HG02970 (cell line): ENCODE measurements around the gene IRF8.
A peak's percentile ranks its signal among the peaks of the same experiment; 100 is the strongest.
"Not testable (repeated sequence)": the region's sequence is repeated elsewhere in the genome, so short reads cannot be mapped to it uniquely, and the experiment has no call there.

Experiments
- ATAC-seq: cut with Tn5 transposase; IDR thresholded peaks from one replicate; pipeline ENCODE4 v1.9.1; 2021; ENCODE audit warnings: mild to moderate bottlenecking, moderate library complexity, moderate number of reproducible peaks; ENCODE audit not compliant: unreplicated experiment, low FRiP score

IRF8 gene

DNA sequence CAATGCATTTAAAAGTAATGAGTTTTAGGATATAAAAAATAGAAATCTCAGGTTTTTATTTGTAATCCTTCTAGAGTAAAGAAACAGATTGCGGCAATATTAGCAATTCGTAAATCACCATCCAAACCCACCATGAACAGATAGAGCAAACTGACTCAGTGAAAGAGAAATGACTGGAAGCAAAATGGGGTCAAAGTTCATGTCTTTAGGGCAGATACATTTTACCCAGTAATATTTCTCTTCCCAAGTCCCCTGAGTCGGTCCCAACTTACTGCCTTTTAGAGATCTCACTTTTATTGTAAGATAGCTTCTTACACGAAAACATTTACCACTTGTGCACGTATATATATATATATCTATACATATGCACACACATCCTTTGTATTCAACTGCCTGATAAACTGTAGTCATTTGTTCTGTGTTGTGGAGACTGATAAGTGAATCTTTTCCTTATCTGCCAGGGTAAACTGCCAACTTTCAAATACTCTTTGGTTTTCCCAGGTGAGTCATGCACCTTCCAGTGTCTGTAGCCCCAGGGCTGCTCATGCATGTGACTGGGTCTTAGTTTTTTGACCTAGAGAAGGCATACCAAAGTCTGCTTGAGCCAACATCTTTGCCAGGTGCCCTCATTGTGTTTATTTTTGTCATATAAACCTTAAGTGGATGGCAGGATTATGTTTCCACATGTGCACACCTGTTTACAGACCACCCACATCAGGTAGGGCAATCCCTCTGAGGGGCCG lies 7.8 kb upstream of the IRF8 start:
- no peak for ATAC-seq

DNA sequence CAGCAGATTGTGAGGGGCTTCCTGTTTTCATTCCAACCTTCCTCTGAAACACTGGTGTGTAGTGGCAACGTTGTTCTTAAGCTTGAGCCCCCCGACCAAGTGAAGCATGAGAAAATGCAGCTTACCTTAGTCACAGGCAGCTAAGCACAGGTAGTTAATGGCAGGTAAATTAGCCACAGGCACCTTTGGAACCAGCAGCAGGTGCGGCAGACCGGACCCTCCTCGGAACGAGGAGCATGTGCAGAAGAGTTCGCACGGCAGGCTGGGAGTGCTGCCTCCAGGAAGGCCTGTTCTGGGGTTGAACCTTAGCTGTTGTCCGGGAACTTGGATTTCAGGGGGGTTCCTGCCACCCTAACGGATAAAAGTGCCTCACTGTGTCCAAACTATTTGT lies 7.2 kb upstream of the IRF8 start:
- ATAC-seq = no peak

DNA sequence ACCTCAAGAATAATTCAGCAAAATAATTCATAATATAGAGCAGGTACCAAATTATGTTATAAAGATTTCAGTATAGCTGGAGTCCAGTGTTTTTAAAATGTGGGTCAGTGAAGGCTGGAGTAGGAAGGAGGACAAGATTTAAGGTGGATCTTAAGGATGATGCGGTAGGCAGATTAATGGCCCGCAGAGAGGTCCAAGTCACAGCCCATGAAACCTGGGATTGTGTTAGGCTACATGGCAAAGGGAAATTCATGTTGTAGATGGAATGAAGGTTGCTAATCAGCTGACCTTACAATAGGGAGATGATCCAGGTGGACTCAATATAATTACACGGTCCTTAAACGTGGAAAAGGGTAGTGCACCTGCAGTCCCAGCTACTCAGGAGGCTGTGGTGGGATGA lies 6.2 kb upstream of the IRF8 start:
- ATAC-seq = no peak

DNA sequence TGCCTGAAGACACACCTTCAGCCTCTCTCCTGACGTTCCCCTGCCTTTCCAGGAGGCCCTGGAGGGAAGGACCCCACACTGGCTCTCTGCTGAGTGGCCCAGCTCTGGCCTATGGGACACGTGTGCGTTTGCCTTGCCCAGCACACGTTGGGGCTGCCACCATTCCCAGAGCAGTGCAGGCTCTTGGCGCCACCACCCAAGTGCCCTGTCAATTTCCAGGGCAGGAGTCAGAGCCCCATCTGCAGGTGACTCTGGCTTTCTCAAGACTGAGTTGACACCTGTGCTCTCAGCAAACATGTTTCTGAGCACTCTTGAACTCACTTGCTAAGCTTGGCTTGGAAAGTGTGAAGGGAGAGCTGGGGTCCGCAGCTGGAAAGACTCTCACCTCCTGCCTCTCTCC lies 4.7 kb upstream of the IRF8 start:
- no peak for ATAC-seq

DNA sequence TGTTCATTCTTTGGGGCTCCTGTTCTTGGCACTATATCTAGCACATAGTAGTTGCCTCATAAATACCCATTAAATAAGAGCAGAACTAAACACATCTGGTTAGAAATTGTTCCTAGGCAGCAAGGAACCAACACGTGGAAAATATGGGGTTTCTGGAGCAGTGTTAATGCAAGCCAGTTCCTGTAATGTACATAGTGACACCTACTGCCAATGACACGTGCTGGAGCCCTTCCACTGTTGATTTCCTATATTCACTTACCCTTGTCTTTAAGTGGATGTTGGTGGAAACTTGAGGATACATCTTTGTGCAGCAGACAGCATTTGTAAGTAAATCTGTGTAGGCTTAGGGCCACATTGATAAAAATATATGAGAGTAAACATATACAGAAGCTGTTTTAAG lies 1.6 kb upstream of the IRF8 start:
- no peak for ATAC-seq

DNA sequence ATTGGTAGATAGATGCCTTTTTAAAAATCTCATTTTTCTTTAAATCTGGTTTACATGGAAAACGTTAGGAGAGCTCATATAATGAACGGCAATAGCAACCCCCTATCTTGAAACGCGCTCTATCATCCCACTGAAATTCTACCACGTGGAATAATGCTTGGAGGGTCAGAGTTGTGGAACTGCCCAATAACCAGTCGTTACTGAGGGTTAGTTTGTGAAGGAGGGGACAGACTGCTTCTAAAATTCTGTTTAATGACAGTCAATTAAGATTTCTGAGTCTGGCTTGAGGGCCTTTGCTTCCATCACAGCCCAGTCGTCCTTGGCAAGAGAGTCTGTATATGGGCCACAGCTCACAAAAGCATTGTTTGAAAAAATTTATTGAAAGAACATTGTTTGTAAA lies 482 bp downstream of the IRF8 start:
- ATAC-seq = no peak

DNA sequence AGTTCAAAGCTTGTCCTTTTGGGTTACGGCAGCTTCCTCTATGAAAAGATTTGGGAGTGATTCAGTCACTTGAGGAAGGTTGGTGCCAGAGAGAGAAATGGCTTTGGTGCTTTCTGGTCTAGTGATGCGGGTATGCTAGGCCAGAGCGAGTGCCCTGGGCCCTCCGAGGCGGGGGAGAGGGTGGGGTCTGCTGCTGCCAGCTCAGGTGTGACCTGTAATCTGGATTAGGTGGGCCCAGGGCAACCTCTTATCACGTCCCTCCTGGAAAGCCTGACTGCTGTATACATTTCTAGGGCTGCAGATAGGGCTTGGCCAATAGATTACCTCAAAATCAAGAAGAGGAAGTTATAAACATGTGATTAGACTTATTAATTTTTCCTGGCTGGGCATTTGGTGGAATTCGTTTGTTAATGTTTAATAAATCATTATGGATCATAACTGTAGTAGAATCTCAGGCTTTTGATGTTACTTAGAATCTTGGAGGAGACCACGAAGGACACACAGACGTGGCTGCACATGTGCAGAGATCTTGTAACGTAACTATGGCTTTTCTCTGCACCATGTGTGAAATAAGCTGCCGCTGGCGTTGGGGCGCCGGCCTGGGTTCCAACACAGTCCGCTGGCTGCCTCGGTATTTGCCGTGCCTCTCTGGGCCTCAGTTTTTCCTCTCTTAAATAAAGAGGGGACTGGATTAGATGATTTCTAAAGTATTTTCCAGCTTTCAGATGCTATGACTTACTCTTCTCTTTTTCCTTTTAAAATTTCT lies 1.2 kb downstream of the IRF8 start:
- ATAC-seq = no peak

DNA sequence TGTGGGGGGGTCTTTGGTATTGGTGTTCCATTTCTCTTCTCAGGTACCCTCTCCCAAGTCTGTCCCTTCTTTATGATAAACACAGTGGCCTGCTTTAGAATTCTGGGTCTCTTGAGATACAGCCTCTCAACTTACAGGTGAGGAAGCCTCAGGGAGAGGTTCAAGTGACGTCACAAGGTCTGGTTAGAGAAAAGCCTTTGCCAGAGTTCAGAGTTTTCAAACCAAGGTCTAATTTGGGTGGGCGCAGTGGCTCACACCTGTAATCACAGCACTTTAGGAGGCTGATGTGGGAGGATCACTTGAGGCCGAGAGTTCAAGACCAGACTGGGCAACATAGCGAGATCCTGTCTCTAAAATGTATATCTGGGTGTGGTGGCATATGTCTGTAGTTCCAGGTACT lies 2.1 kb downstream of the IRF8 start:
- ATAC-seq = no peak

DNA sequence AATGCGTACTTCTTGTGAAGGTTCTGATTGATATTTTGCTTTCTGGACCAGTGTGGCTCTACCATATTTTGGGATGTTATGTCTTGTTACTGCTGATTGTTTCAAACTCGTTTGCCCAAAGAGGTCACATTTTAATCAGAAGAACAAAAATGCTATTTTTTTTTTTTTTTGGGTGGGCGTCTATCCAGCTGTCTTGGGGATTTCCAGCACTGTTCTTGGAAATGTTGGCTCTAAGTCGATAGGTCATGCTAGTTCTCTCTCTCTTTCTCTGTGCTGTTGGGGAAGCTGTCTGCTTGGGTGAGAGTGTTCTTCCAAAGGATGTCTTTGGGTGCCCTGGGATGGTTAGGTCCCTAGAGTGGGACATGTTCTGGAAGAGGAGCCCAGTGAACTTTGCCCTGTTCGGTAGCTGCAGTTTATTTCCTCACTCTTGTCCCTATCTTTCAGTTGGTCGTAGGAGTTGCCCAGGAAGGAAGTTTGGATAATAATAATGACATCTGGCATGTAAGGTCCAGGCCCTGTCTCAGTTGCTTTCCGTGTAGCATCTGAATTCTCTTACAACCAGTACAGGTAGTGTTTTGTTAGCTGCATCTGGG lies 2.9 kb downstream of the IRF8 start:
- ATAC-seq = no peak

DNA sequence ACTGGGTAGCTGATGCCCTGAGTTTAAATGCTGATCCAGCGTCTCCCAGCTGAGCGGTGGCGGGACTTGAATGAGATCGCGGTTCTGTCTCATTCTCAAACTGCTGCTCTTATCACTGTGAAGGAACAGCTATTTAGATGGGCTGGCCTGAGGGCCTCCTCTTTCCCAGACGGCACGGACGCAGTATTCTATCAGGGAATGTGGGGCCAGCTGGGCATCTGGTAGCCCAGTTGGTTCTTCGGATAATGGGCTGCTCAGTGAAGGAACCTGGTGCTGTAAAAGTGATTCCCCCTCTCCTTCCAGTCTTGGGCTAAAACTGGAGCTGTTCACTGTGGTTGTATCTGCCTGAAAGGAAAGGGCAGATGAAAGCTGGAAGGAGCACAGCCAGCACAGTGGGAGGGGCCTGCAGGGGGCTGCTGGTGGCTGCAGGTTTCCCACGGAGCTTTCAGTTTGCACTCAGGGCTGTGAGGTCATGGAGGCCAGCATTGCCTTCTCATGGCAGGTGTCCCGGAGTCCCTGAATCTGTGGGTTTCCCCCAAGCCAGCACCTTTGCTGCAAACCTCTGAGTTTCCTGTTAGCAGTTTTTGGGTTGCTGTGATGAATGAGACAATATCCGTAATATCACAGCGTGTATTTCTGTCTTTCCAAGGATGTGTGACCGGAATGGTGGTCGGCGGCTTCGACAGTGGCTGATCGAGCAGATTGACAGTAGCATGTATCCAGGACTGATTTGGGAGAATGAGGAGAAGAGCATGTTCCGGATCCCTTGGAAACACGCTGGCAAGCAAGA lies 3.6 kb downstream of the IRF8 start:
- ATAC-seq = peak; percentile 54

DNA sequence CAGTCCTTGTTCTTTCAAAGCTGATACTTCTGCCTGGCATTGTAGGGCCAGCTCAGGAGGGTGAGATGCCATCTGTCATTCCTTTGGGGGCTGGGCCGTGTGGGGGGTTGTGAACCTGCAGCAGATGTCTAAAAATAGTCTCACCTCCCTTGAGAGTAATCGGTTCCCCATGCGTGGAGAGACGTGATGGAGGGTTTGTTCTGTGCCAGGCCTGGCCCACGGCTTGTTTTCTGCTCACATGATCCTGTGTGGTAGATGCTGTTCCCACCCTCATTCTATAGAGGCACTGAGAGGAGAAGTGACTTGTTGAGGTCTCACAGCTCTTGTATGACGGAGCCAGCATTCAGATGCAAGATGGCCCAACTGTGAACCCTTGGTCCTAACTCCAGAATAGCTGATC lies 4.6 kb downstream of the IRF8 start:
- no peak for ATAC-seq

DNA sequence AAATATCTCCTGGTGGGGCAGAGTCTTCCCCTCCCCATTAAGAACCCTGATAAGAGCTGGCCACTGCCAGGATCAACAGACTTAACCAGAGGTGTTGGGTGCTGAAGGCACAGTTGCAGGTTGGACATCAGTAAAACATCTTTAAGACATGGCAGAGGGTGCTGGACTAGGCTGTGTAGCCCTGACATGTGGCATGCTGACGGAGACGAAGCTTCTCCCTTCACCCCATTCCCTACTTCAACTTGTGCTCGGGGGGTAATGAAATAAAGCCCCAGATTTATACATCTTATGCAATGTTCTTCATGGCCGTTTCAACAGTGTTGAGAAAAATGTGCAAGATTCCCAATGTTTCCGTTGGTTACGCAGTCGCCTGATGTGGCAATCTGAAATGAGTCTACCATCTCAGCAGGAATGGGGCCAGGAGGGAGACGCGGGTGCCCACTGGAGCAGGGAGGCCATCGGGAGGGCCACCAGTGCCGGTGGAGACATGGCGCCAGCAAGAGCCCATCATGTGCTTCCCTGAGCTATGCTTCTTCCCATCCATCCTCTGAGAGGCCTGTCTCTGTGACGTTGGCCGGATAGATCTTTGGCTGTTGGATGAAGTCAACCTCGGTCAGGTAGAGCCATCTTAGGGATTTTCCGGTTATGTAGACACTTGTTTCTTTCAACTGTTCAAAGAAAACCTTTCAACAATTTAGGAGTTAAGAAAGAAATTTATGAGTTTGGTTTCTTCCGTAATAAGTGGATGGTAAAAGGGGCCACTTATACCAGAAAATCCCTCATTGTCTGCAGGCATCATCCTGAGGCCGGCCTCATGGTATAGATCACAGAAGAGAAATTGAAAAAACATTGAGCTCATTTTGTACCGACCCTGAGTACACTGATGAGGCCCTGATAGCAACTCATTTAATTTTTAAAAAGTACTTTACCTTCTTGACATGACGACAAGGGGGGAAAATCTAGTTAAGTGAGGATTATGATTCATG lies 6.4 kb downstream of the IRF8 start:
- ATAC-seq = no peak

DNA sequence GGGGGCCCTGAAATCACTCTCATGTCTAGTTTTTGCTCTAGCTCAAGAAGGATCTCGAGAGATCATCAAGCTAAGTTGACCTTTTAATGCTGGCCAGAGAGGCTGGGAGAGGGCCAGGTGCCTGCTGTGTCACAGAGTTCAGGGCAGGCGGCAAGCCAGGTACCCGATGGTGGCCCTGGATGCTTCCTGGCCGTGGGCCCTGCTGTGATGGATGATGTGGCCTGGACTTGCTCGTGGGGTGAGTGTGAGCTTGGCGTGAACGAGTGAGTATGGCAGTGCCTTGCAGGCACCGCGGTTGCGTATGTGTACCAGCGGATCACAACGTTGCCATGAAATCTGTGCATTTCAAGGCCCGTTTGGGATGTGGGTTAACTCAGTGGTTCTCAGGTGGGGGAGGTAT lies 7.4 kb downstream of the IRF8 start:
- no peak for ATAC-seq

DNA sequence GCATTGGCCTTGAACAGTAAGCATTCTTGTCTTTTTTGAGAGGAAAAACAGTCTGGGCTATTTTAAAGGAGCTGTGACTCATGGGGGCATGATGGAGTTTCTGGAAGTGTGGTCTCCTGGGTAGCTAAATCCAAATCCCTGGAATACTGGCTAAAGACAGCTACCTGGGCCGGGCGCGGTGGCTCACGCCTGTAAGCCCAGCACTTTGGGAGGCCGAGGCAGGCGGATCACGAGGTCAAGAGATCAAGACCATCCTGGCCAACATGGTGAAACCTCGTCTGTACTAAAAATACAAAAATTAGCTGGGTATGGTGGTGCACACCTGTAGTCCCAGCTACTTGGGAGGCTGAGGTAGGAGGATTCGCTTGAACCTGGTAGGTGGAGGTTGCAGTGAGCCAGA lies 8.3 kb downstream of the IRF8 start:
- not testable (repeated sequence) for ATAC-seq

DNA sequence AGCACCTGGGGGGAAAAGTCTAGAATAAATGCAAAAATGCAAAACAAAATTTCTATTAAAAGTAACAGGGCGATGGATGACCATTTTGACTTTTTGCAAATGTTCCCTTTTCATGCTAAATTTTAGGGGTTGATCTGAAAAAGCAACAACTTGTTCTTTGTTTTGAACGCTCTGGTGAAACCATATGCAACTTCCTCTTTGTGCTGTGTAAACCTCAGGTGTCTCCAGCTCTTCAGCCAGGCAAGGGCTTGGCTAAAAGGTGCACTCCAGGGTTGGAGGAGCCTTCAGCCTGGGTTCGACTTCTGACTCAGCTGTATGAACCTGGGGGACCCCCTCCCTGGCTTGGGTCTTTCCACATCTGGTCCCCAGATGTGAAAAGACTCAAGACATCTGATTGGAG lies 9.5 kb downstream of the IRF8 start:
- ATAC-seq = peak; percentile 66

DNA sequence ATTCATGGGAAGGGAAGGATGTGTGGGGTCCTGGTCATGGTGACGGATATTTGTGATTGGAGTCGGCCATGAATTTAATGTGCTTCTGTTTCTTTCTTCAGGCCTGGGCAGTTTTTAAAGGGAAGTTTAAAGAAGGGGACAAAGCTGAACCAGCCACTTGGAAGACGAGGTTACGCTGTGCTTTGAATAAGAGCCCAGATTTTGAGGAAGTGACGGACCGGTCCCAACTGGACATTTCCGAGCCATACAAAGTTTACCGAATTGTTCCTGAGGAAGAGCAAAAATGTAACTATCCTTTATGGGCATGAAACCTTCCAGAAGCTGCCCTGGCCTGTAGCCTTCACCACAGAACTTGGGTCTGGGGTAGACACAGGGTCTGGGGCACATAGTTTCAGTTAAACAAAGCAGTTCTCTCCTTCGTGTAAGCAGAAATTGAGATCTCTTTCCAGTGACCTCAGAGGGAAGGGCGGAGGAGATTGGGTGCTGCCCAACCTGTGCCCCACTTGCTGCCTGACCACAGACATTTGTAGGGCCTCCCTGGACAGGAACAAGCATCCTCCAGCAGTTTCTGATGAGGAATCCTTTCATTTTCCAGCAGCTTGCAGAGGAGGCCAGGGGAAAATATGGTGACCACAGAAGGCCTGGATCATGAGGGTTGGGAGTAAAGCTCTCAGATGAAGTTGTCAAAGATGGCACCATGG lies 10.1 kb downstream of the IRF8 start:
- ATAC-seq = no peak

DNA sequence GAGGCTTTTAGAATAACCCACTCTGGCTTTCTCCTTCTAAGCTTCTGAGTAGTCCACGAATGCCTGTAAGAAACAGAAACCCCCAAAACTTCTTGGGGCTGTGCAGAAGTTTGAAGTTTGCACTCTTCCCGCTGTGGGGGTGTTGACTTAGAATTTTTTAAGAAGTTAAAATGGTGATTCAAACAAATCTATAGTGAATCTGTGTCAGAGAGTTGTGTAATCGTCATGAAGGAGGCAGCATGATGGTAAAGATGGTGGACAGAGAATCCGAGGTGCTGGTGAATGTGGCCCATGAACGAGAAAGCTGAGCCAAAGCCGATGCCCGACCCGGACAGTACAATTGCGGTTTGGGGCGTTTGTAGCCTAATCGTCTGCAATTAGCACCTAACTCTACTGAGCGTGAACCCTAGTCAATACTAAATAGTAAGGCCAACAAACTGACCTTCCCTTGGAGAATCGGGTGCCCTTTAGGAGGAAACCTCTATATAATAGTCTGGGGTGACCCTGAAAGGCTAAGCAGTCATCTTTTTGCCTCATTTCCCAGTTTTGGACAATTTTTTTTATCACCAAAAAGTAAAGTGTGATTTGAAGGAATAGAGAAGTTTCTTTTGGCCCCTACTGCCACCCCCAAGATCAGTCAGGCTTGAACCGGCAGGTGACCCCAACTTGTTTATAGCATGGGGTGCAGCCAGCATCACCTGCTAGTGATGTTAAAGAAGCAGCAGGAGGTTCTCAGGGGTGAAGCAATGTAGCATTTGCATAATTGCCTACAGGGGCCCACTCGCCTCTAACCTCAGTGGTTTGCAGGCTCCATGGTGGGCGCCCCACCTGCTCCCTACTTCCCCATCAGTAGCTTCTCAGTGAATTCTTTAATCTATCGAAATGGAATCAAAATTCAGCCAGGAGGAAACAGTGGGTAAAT lies 11.2 kb downstream of the IRF8 start:
- ATAC-seq = no peak

DNA sequence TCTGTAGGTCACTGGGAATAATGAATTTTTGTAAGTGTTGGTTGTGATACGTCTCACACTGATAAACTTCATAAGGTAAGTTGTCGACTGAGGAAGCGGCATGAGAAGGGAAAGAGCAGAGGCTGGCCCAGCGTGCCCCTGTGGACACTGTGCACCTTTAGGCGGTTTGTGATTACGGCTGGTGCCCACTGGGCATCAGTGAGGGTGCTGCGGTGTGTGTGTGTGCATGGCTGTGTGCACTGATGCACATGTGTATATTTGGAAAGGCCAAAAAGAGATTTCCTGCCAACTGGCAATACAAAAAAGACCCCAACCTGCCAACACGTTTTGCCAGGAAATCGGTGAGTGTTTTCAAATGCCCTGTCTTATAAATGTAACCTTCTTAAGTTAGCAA lies 11.9 kb downstream of the IRF8 start:
- ATAC-seq = no peak
